Cardiac muscle cell (in vitro differentiated cells and primary cell): Measurements from ENCODE around the gene PDCD1LG2. TPM values are rescaled to one million over a fixed set of nuclear protein-coding genes. Genes with fewer than 3 reads are reported as not detected.

Experiments used
- DNase-seq, 2 donors: peaks; one replicate each; pipeline versions ENCODE4 v3.0.0 to v3.0.0-alpha.2; 2010 to 2017; ENCODE audit warnings: low read depth in 1 of 2, low spot score in 1 of 2
- H3K27ac ChIP-seq: fragments of 200-600 bp; sonication (generic); 2 replicates; pipeline ENCODE4 v1.5.1; 2016
- H3K27me3 ChIP-seq: fragments of 200-600 bp; sonication (generic); 2 replicates; pipeline ENCODE4 v1.6.0; 2016; ENCODE audit warnings: control low read depth
- H3K36me3 ChIP-seq: fragments of 200-600 bp; sonication (generic); 2 replicates; pipeline ENCODE4 v1.5.1; 2016; ENCODE audit warnings: control low read depth
- H3K4me1 ChIP-seq: fragments of 200-600 bp; sonication (generic); 2 replicates; pipeline ENCODE4 v1.8.1; 2017; ENCODE audit warnings: low read depth, mild to moderate bottlenecking, mixed run types
- H3K4me3 ChIP-seq: fragments of 200-600 bp; sonication (generic); 2 replicates; pipeline ENCODE4 v1.5.1; 2016; ENCODE audit warnings: mild to moderate bottlenecking
- H3K9me3 ChIP-seq: fragments of 200-600 bp; sonication (generic); 2 replicates; pipeline ENCODE4 v1.5.1; 2017; ENCODE audit warnings: low read depth, mild to moderate bottlenecking, control low read depth
- CTCF ChIP-seq: IDR thresholded peaks from 2 replicates; pipeline ENCODE4 v1.5.1; 2012; ENCODE audit warnings: low read depth, mild to moderate bottlenecking, low read length
- polyA plus RNA-seq: library from polyadenylated mRNA; unstranded; fragments of >200 nt; fragmentation: Nextera tagmentation; extraction: Ambion mirVana; gene quantifications from 2 replicates; pipeline ENCODE4 v1.2.1, GENCODE V29; 2016
- total RNA-seq: library from RNA; depleted of rRNA; stranded (reverse); fragments of >200 nt; gene quantifications from 2 replicates; pipeline ENCODE4 v1.2.3, GENCODE V29; 2016

Gene PDCD1LG2
- total and polyA plus RNA-seq, 2 experiments from 2014 or later, result not detected

GRCh38 chr9:5529683-5530221, 19.4 kb downstream of the PDCD1LG2 start:
- Histone ChIP-seq H3K4me1 (no peaks in the 10 kb centered on the region), H3K27ac (no peak overlapping the region), H3K9me3 (no peaks in the 10 kb centered on the region), H3K36me3 (no peaks in the 10 kb centered on the region), H3K4me3 (no peak overlapping the region), H3K27me3 (no peaks in the 10 kb centered on the region)
- TF ChIP-seq CTCF, result no peak
- DNase-seq, result no peak

- Histone ChIP-seq H3K4me3 (no peak overlapping the region), H3K27me3 (no peaks in the 10 kb centered on the region), H3K4me1 (no peaks in the 10 kb centered on the region), H3K36me3 (no peaks in the 10 kb centered on the region), H3K9me3 (no peaks in the 10 kb centered on the region), H3K27ac (no peak overlapping the region)
- no peak for DNase-seq
- no peak for TF ChIP-seq CTCF
These were observed 21.0 kb downstream of the PDCD1LG2 start for GRCh38 chr9:5531101-5531882.

GRCh38 chr9:5532306-5532705, 22.0 kb downstream of the PDCD1LG2 start:
- no peaks in the 10 kb centered on the region for H3K36me3 ChIP-seq
- TF ChIP-seq CTCF, result no peak
- no peak overlapping the region for H3K4me3 ChIP-seq
- no peaks in the 10 kb centered on the region for H3K4me1 ChIP-seq
- H3K27ac ChIP-seq, result no peak overlapping the region
- H3K9me3 ChIP-seq, result no peaks in the 10 kb centered on the region
- no peak for DNase-seq
- H3K27me3 ChIP-seq, result no peaks in the 10 kb centered on the region

GRCh38 chr9:5532790-5533189, 22.5 kb downstream of the PDCD1LG2 start:
- Histone ChIP-seq H3K4me3 (no peak overlapping the region), H3K4me1 (no peaks in the 10 kb centered on the region)
- DNase-seq, result no peak

GRCh38 chr9:5536684-5537083, 26.4 kb downstream of the PDCD1LG2 start:
- no peaks in the 10 kb centered on the region for H3K27me3 ChIP-seq
- H3K36me3 ChIP-seq, result no peaks in the 10 kb centered on the region
- H3K4me3 ChIP-seq, result no peak overlapping the region
- no peak overlapping the region for H3K27ac ChIP-seq
- H3K9me3 ChIP-seq, result no peaks in the 10 kb centered on the region
- no peaks in the 10 kb centered on the region for H3K4me1 ChIP-seq
- TF ChIP-seq CTCF, result no peak
- DNase-seq, result no peak

More at GRCh38 chr9:5532790-5533189, 22.5 kb downstream of the PDCD1LG2 start:
- H3K27me3 ChIP-seq, result no peaks in the 10 kb centered on the region
- H3K27ac ChIP-seq, result no peak overlapping the region
- H3K36me3 ChIP-seq, result no peaks in the 10 kb centered on the region
- no peak for TF ChIP-seq CTCF
- no peaks in the 10 kb centered on the region for H3K9me3 ChIP-seq
